Measurements from ENCODE around the gene ERCC6L. TPM values are rescaled to one million over a fixed set of nuclear protein-coding genes. Genes with fewer than 3 reads are reported as not detected.

Gene ERCC6L
- total and polyA plus RNA-seq, 8 donors = 0.46 to 2.6 (median 1.0) TPM; not detected in 2

DNA sequence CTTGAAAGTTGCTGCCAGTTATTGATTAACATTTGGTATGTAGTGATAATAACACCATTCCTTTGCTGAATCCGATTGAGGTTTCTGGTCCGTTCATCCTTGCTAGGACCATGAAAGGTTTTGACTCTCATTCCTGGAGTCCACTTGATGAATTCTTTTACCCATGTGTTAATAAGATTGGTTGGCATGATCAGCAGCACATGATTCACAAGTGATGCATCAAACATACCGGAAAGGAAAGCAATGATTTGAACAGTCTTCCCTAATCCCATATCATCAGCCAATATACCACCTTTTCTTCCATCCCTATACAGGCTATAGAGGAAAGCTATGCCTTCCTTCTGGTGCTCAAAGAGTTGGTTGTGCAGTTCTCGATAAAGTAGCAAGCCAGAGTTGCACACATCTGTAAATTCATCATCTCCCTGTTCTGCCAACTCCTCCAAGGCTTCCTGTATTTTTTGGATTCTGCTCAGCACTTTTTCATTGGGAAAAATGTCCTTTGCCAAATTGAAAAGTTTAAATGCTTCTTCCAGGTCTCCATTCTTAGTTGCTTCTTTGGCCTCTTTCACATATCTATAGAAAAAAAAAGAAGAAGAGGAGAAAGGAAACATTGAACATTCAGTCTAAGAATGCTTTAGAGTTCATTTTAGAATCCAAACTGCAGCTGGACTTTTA, 30.6 kb downstream of the ERCC6L start:
- TF ChIP-seq CTCF (IDR thresholded peaks at IDR 0.05) (no peak), POLR2AphosphoS5 (IDR thresholded peaks at IDR 0.05) (no peak), EP300 (IDR thresholded peaks at IDR 0.05) (no peak), POLR2A (IDR thresholded peaks at IDR 0.05) (no peak)
- intact Hi-C loops (cut with DNase I; ENCODE audit: low total_unique reads) = no loop called here
- H3K4me1 ChIP-seq = no peaks in the 10 kb centered on the region
- no peak overlapping the region for H3K27ac ChIP-seq
- peaks cover 0 to 15% (median 5%) of the 10 kb centered on the region in 4 donors for H3K36me3 ChIP-seq
- DNase-seq = no peak
- no peak overlapping the region for H3K4me3 ChIP-seq
- H3K27me3 ChIP-seq = no peaks in the 10 kb centered on the region
- WGBS, 5 donors = 89 to 96% (median 94%) methylated on average over 4 of the region's 4 CpGs
- no peaks in the 10 kb centered on the region for H3K9me3 ChIP-seq

- Histone ChIP-seq H3K4me3 (no peak overlapping the region), H3K36me3 (peaks cover 0 to 20% (median 5%) of the 10 kb centered on the region in 4 donors), H3K27me3 (no peaks in the 10 kb centered on the region), H3K4me1 (no peaks in the 10 kb centered on the region), H3K9me3 (no peaks in the 10 kb centered on the region), H3K27ac (no peak overlapping the region)
- intact Hi-C loops (cut with DNase I; ENCODE audit: low total_unique reads) = no loop called here
- DNase-seq = no peak
- WGBS, 5 donors = 82 to 99% (median 96%) methylated on average over 4 of the region's 4 CpGs
- TF ChIP-seq EP300 (IDR thresholded peaks at IDR 0.05) (no peak), POLR2AphosphoS5 (IDR thresholded peaks at IDR 0.05) (no peak), CTCF (IDR thresholded peaks at IDR 0.05) (no peak), POLR2A (IDR thresholded peaks at IDR 0.05) (no peak)
These were observed 31.5 kb downstream of the ERCC6L start for GRCh38 chrX:72207366-72207765.

DNA sequence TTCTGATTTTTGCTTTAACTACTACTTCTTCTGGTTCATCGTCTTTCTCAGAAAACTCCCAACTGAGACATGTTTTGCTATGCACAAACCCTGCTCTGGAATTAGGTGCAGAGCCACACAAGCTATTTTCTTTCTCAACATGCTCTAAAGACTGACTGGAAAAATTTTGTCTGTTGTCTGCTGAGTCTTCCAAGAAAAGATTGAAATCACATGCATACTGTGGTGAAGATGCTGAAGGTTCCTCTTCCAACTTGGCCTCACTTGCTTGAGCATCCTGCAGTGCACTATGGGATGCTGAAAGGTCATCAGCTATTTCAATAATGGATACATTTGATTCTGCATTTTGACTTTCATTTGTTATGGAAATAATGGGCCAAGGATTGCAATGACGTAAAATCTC, 33.1 kb downstream of the ERCC6L start:
- 87 to 97% (median 94%) methylated on average over 2 of the region's 2 CpGs for WGBS, 5 donors
- DNase-seq = no peak
- intact Hi-C loops (cut with DNase I; ENCODE audit: low total_unique reads) = no loop called here
- H3K27me3 ChIP-seq = no peaks in the 10 kb centered on the region
- H3K4me3 ChIP-seq = no peak overlapping the region
- no peaks in the 10 kb centered on the region for H3K4me1 ChIP-seq
- no peak overlapping the region for H3K27ac ChIP-seq
- no peaks in the 10 kb centered on the region for H3K9me3 ChIP-seq
- peaks cover 0 to 20% (median 5%) of the 10 kb centered on the region in 4 donors for H3K36me3 ChIP-seq
- no peak for TF ChIP-seq CTCF (IDR thresholded peaks at IDR 0.05)
- TF ChIP-seq POLR2A (IDR thresholded peaks at IDR 0.05) = no peak
- no peak for TF ChIP-seq POLR2AphosphoS5 (IDR thresholded peaks at IDR 0.05)
- TF ChIP-seq EP300 (IDR thresholded peaks at IDR 0.05) = no peak

GRCh38 chrX:72203421-72203820, 35.4 kb downstream of the ERCC6L start:
- H3K9me3 ChIP-seq = no peaks in the 10 kb centered on the region
- H3K36me3 ChIP-seq = peaks cover 0 to 32% (median 16%) of the 10 kb centered on the region in 4 donors
- H3K4me3 ChIP-seq = no peak overlapping the region
- DNase-seq = no peak
- no peaks in the 10 kb centered on the region for H3K27me3 ChIP-seq
- no peaks in the 10 kb centered on the region for H3K4me1 ChIP-seq
- intact Hi-C loops (cut with DNase I; ENCODE audit: low total_unique reads) = no loop called here
- H3K27ac ChIP-seq = no peak overlapping the region
- WGBS, 5 donors = 59 to 92% (median 68%) methylated on average over 6 of the region's 6 CpGs
- TF ChIP-seq POLR2A (IDR thresholded peaks at IDR 0.05) (no peak), EP300 (IDR thresholded peaks at IDR 0.05) (no peak), POLR2AphosphoS5 (IDR thresholded peaks at IDR 0.05) (no peak), CTCF (IDR thresholded peaks at IDR 0.05) (no peak)

All from stomach (tissue), 9 donors.